Choroid plexus epithelial cell (primary cell): ENCODE data around the gene CLMP.
"Not testable (repeated sequence)": the region's sequence is repeated elsewhere in the genome, so short reads cannot be mapped to it uniquely, and the experiment has no call there.

Experiments used
- DNase-seq: peaks from one replicate; pipeline ENCODE4 v3.0.0-alpha.2; 2010; ENCODE audit warnings: low read depth
- H3K4me3 ChIP-seq: 2 replicates; pipeline ENCODE4 v1.5.1; 2011; ENCODE audit warnings: low read depth, mild to moderate bottlenecking, control low read depth, low read length, moderate library complexity
- TF ChIP-seq, protein P1 (sequence below): conservative IDR thresholded peaks from 2 replicates; pipeline ENCODE4 v1.5.1; 2011; ENCODE audit warnings: low read depth, mild to moderate bottlenecking, control low read depth, inconsistent platforms, low read length, moderate library complexity

The CLMP gene

DNA sequence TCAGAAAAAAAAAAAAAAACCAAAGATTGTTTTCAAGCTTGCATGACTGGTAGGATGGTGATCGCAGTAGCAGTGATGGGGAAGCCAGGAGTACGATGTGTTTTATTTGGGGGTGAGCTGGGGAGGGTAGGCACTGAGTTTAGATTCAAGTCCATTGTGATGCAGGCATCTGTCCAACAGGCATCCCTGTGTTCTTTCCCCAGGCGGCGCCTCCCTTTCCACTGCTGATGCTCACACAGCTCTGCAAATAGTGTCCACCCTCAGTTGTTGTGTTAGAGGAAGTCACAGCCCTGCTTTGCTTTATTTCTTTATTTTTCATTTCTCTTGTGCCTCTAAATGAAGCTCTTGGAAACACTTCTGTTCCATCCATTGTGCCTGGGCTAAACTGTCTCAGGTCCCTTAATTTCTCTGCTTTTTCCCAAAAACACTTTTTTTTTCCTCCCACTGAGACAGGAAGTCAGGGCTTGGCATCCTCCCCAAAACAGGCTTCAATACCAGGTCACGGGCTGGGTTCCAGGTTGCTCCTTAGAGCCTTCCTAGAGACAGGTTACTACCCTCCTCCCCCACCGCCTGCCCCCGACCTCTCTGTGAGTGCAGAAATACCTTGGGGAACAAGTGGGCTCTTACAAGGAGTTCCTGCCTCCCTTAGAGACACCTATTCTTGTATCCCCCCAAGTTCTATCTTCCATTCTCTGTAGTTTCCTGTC is 94.5 kb downstream of the CLMP start:
- no peak overlapping the region for H3K4me3 ChIP-seq
- TF ChIP-seq, protein P1, sequence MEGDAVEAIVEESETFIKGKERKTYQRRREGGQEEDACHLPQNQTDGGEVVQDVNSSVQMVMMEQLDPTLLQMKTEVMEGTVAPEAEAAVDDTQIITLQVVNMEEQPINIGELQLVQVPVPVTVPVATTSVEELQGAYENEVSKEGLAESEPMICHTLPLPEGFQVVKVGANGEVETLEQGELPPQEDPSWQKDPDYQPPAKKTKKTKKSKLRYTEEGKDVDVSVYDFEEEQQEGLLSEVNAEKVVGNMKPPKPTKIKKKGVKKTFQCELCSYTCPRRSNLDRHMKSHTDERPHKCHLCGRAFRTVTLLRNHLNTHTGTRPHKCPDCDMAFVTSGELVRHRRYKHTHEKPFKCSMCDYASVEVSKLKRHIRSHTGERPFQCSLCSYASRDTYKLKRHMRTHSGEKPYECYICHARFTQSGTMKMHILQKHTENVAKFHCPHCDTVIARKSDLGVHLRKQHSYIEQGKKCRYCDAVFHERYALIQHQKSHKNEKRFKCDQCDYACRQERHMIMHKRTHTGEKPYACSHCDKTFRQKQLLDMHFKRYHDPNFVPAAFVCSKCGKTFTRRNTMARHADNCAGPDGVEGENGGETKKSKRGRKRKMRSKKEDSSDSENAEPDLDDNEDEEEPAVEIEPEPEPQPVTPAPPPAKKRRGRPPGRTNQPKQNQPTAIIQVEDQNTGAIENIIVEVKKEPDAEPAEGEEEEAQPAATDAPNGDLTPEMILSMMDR = no peak

DNA sequence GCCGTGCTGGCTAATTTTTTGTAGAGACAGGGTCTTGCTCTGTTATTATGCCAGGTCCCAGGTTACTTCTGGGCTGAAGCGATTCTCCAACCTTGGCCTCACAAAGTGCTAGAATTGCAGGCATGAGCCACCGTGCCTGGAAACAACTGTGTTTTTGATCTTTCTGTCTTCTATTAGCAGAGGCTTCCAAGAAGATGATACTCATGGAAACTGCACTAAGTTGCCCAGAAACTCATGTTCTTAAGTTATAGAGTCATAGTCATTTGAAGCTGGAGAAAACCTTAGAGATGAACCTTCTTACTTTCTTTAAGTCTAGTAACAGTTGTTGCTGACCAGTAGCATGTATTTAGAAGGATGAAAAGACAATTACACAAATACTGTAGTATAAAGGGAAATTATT is 96.1 kb downstream of the CLMP start:
- DNase-seq = no peak
- no peak overlapping the region for H3K4me3 ChIP-seq
- TF ChIP-seq, protein P1 = no peak

More for the DNA sequence above, 94.5 kb downstream of the CLMP start:
- peak; percentile 26 for DNase-seq

DNA sequence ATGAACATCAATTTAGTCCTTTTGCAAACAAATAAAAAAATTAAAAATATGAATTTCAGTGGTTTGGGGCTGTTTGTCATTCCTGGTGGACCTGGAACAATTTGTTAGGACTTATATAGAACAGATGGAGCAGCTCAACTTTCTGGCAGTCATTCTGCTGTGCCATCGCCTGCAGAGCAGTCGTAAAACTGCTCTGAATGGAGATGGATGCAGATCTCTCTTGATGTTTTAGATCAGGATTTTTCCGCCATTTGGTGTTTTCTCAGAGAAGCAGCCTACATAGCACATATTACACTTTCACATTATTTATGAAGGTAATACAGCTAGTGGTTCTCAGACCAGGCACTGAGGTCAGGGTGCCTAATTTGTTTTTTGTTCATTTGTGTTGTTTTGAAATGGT is 101.3 kb downstream of the CLMP start:
- H3K4me3 ChIP-seq = no peak overlapping the region
- DNase-seq = no peak
- TF ChIP-seq, protein P1 = no peak

DNA sequence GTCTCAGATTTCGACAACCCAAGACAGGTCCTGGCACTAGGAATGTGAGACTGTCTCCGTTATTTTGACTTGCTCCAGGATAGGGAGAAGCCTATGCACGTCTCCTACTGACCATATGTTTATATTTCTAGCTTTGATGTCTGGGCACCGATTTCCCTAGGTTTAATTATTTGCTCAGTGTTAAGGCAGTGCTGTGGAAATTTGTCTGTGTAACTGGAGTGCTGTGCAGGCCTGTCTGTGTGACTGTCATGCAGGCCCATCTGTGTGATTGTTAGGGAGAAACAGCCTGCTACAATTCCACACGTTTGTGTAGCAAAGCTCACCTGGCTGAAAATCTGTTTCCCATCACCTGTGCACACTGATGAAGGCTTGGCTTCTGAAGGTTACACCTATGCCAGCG is 103.5 kb downstream of the CLMP start:
- no peak overlapping the region for H3K4me3 ChIP-seq
- no peak for DNase-seq
- TF ChIP-seq, protein P1 = no peak

DNA sequence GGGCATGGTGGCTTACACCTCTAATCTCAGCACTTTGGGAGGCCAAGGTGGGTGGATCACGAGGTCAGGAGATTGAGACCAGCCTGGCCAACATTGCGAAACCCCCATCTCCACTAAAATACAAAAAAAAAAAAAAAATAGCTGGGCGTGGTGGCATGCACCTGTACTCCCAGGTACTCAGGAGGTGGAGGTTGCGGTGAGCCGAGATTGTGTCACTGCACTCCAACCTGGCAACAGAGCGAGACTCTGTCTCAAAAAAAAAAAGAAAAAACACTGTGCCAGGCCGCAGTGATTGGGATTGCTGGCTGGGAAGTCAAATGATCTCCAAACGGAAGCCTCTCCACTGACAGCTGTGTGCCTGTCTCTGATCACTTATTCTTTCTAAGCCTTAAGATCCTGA is 104.9 kb downstream of the CLMP start:
- H3K4me3 ChIP-seq, DNase-seq: not testable (repeated sequence)

DNA sequence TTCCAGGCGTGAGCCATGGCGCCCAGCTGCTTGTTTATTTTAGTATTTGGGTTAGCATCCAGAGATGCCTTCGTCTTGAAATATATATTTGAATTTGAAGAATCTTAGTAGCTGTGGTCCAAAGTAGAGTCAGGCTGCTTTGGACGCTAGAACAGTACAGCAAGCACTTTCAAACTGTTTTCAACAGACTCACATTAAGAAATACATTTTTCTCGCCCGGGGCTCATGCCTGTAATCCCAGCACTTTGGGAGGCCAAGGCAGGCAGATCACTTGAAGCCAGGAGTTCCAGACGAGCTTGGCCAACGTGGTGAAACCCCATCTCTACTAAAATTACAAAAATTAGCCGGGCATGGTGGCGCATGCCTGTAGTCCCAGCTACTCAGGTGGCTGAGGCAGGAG is 106.2 kb downstream of the CLMP start:
- not testable (repeated sequence) for H3K4me3 ChIP-seq, DNase-seq

DNA sequence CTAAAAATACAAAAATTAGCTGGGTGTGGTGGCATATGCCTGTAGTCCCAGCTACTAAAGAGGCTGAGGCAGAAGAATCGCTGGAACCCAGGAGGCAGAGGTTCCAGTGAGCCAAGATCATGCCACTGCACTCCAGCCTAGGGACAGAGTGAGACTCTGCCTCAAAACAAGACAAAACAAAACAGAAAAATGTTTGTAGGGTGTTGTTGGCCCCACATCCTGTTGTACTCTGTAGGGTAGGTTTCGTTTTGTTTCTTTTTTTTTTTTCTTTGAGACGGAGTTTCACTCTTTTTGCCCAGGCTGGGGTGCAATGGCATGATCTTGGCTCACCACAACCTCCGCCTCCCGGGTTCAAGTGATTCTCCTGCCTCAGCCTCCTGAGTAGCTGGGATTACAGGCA is 107.4 kb downstream of the CLMP start:
- DNase-seq, H3K4me3 ChIP-seq: not testable (repeated sequence)

DNA sequence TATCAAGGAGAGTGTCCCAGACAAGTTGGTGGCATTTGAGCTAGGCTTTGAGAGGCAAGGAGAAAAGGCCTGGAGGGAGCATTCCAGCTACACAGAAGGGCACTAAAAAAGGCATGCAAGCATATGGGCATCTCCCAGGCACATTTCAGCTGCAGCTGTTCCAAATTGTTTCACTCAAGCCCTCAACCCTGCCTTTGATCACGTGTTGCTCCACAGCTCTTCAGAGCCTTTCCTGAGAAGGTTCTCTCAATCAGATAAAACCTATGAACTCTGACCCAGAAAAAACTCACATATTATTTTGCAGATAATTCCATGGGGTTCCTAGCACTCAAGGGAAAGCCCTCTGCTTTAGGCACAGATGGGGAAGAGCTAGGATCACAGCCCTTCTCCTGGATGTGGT is 108.7 kb downstream of the CLMP start:
- no peak overlapping the region for H3K4me3 ChIP-seq
- TF ChIP-seq, protein P1 = no peak
- no peak for DNase-seq

DNA sequence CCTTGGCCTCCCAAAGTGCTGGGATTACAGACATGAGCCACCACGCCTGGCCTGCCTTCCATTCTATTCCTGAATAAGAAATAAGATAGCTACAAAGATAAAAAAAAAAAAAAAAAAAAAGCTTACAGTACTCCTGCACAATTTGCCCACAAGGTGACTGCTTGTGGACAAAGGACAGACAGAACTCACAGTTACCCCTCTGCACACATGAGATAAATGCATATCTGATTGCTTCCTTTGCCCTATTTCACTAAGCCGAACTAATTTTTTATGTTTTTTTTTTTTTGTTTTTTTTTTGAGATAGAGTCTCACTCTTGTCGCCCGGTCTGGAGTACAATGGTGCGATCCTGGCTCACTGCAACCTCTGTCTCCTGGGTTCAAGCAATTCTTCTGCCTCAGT is 109.6 kb downstream of the CLMP start:
- DNase-seq = no peak
- TF ChIP-seq, protein P1 = no peak
- no peak overlapping the region for H3K4me3 ChIP-seq
